Right lung (tissue), 10 donors: Measurements from ENCODE around the gene CDC45. TPM values are rescaled to one million over a fixed set of nuclear protein-coding genes. Genes with fewer than 3 reads are reported as not detected.
"Not testable (repeated sequence)": the region's sequence is repeated elsewhere in the genome, so short reads cannot be mapped to it uniquely, and the experiment has no call there.

Experiments used
- DNase-seq, 2 donors: peaks; one replicate each; pipeline ENCODE4 v3.0.0-alpha.2; 2013
- long read RNA-seq, 8 donors: transcript quantifications; one replicate each; lab custom pipeline, GENCODE V29; 2026
- polyA plus RNA-seq, 5 donors: library from polyadenylated mRNA; unstranded; fragments of 120-200 nt; gene quantifications; one replicate each; pipeline versions ENCODE4 v1.2.1 to v1.2.3, GENCODE V29; 2013; ENCODE audit warnings: inconsistent platforms in 1 of 5, low replicate concordance in 1 of 5; ENCODE audit not compliant: insufficient read length in 5 of 5, insufficient read depth in 1 of 5

CDC45 gene
- polyA plus RNA-seq: 10 to 100 TPM in 4 of 5 donors, 1 to 10 TPM in 1; 10.0 to 24.7 (median 18.3) TPM
- long read RNA-seq, donor 1, partial matches to known transcripts: 7 of 9 reads
- long read RNA-seq, donor 1, other reads (novel, unspliced or antisense): 0 of 9 reads
- long read RNA-seq, donor 2, partial matches to known transcripts: 0 of 6 reads
- long read RNA-seq, donor 2, other reads (novel, unspliced or antisense): 0 of 6 reads
- long read RNA-seq, donor 3, partial matches to known transcripts: 0 of 12 reads
- long read RNA-seq, donor 3, other reads (novel, unspliced or antisense): 7 of 12 reads
- long read RNA-seq, donor 4, partial matches to known transcripts: 0 of 4 reads
- long read RNA-seq, donor 4, other reads (novel, unspliced or antisense): 0 of 4 reads
- long read RNA-seq, donor 5, partial matches to known transcripts: 10 of 18 reads
- long read RNA-seq, donor 5, other reads (novel, unspliced or antisense): 0 of 18 reads
- long read RNA-seq, donor 6, partial matches to known transcripts: 0 of 12 reads
- long read RNA-seq, donor 6, other reads (novel, unspliced or antisense): 5 of 12 reads
- long read RNA-seq, donor 7, partial matches to known transcripts: 492 of 504 reads
- long read RNA-seq, donor 7, other reads (novel, unspliced or antisense): 11 of 504 reads
- long read RNA-seq, donor 8, partial matches to known transcripts: 0 of 3 reads
- long read RNA-seq, donor 8, other reads (novel, unspliced or antisense): 0 of 3 reads

GRCh38 chr22:19479355-19480172 is at the start of gene CDC45:
Gene CDC45 (plus strand): TSS chr22:19479920. CDS start chr22:19479969, 49 bp downstream.
- peak; percentile 97 to 98 for DNase-seq

DNA sequence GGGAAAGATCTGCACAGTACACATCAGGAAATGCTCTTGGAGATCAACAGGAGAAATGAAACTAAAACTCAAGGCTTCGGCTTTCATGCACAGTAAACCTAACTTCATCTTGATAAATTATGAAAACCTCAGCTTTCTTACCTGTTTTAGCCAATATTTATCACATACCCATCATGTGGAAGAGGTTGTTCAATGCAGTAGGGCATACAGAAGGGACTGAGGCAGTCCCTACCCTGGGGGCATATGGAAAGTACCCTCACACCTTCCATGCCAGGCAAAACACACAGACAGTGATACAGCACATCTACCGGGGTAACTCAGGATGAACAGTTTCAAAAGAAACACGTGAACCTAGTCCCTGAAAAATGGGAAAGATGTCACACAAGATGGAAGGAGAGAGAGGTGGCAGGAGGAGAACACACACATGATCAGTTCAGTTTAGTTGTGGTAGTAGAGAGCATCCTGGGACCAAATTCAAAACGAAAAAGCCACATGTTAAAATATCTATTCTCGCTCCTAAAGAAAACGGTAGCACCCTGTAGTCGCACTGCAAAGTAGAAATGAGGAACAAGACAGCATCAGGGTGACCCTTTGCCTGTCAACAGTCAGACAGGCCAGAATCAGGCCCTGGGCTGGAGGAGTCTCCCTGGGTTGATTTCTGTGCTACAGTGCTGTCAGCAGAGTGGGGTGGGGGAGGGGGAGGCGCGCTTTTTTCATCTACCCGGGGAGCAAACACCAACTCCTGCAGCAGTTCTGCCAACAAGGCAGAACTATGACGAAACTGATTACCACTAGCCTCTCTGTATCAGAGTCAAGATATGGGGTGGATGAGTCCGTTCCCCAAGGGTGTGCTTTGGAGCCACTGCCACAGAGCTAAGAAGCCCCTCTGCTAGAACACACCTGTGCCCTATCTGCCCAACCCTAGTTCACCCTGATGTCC is 49.5 kb upstream of the CDC45 start:
- DNase-seq: no peak

GRCh38 chr22:19430890-19431541 is 48.7 kb upstream of the CDC45 start:
- DNase-seq: no peak

GRCh38 chr22:19431649-19432132 is 48.0 kb upstream of the CDC45 start, which contains the start of gene HIRA:
Gene HIRA (minus strand): TSS chr22:19431733. CDS start chr22:19431476, 257 bp downstream.
- DNase-seq: peak; percentile 71 to 73

DNA sequence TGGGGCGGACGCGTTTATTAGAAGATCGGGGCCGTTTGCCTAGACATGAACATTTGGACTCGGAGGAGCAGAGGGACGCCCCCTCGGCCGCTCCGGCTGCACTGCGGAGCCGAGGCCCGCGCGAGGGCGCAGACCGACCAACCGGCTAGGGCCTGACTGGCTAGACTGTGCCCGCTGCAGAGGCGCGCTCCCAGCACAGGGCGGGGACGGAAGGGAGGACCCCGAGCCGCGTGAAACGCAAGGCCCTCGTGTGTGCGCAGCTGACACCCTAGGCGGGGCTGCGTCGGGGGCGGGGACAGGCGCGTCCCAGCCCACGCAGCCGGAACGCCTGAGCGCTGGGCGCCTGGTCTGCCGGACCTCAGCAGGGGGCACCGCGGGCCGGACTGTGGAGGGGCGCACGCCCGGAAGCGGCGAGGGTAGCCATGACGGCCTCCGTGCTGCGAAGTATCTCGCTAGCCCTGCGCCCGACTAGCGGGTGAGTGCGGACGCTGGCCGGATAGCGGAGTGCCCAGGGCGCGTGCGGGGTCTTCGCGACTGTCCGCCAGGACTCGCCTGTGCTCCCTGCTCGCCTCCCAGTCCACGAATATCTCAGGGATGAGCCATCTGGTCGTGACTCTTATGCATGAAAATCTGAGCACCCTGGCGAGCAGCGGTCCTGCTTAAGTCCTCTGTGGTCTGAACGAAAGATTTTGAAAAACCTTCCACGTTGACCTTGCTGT is 47.4 kb upstream of the CDC45 start, which contains the start of gene MRPL40:
Gene MRPL40, plus strand, starts transcription at position 413 of the 719 bp plus-strand sequence. Its CDS starts 10 bp downstream, at position 423.
- DNase-seq: peak; percentile 93 to 94

- DNase-seq: no peak
These were observed 45.3 kb upstream of the CDC45 start for GRCh38 chr22:19434401-19434800.

DNA sequence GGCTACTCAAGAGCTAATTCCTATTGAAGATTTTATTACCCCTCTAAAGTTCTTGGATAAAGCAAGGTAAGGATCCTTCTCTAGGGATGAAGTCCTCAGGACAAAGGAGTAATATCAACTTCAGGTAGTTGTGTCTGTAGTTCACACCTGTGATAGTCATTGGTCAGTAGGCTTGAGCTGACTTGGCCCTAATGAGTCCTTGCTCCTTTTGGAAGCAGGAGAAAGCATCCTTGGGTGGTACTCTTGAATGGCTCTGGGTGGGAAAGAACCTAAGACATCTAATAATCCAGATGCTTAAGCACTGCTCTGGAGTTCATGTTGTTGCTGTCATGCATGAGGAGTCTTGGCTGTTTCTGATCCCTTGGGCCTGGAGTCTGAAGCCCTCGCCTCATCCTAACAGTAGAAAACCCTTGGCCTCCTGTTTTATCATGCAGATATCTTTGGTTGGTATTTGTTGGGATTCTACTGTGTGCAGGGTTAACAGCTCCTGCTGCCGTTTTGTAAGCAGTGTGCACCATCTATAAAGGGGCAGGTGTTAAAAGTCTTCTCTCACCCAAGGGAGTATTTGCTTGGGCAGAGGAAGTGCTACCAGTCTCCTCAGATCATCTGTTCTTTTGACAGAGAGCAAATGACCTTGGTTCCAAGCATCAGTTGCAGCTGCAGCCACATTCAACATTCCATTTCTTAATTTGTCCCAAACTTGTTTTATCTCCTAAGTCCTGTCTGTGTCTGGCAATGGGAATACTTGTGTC is 44.7 kb upstream of the CDC45 start:
- DNase-seq: no peak

DNA sequence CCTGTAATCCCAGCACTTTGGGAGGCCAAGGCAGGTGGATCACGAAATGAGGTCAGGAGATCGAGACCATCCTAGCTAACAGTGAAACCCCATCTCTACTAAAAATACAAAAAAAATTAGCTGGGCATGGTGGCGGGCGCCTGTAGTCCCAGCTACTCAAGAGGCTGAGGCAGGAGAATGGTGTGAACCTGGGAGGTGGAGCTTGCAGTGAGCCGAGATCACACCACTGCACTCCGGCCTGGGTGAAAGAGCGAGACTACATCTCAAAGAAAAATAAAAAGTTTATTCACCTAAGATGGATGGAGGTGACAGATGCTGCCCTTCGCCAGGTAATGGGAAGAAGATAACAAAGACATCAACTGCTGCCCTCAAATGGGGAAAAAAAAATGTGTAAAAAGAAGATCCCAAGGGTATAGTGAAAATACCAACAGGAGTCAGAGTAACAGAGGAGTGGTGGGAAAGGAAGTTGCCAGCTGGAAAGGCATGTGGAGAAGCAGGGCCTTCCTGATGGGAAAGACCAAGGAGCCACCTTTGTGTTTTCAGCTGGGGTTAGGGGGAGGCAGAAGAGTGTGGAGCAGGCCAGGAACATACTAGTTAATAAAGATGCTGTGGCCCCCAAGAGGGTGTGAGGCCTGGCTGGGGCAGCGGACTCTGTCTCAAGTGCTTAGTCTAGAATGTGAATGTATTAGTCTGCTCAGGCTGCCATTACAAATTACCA is 43.1 kb upstream of the CDC45 start:
- not testable (repeated sequence) for DNase-seq

DNA sequence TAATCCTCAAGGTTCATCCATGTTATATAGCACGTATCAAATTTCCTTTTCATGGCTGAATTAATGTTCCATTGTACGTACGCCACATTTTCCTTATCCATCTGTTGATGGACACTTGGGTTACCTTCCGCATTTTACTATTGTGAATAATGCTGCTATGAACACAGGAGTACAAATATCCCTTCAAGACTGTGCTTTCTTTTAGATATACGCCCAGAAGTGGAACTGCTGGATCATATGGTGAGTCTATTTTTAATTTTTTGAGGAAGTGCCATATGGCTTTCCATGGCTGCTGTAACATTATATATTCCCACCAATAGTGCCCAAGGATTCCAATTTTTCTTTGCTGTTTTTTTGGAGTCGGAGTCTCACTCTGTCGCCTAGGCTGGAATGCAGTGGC is 41.4 kb upstream of the CDC45 start:
- no peak for DNase-seq

- no peak for DNase-seq
These were observed 39.1 kb upstream of the CDC45 start for GRCh38 chr22:19440411-19441195.

DNA sequence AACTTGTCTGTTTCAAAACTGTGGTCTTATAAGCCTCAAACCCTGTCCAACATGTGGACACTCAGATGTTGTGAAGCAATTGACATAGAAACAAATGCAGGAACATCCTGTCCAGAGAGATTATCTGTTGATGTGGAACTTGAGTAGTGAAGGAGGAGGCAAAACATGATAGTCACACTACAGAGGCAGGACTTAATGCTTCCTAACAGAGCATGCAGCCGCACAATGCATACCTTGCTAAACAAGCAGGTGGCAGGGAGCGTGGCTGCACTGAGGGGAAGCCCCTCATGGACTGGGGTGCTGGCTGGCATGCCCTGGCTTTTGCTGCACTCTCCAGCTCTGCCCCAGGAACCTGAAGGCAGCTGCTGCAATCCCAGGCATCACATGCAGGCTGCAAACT is 37.6 kb upstream of the CDC45 start:
- no peak for DNase-seq

DNA sequence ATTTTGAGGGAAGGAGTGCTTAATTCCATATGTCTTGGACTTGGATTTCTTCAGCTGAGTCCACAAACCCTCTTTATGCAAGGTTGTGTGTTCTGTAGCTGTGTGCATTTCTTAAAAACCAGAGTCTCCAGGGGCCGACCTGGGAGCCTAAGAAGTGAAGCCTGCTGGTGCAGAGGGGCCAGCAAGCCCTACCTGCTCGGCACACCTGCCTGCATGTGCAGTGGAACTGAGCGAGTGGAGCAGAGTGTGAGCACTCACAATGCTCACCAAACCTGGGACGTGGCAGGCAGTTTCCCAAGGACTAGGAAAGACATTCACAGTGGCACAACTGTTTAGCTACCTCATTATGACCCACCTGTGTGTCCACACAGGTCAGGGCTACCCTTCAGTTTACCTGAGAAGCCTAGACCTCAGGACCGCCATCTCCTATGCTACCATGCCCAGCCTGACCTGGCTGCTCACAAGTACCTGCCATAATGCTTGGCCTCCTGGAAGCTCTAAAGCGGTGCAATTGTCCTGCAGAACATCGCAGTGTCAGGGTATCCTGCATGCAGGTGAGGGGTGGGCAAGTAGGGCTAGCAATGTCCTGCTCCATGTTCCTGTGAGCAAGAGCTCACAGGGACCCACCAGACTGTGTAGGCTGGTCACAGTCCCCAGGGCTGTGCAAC is 36.0 kb upstream of the CDC45 start:
- DNase-seq: no peak

DNA sequence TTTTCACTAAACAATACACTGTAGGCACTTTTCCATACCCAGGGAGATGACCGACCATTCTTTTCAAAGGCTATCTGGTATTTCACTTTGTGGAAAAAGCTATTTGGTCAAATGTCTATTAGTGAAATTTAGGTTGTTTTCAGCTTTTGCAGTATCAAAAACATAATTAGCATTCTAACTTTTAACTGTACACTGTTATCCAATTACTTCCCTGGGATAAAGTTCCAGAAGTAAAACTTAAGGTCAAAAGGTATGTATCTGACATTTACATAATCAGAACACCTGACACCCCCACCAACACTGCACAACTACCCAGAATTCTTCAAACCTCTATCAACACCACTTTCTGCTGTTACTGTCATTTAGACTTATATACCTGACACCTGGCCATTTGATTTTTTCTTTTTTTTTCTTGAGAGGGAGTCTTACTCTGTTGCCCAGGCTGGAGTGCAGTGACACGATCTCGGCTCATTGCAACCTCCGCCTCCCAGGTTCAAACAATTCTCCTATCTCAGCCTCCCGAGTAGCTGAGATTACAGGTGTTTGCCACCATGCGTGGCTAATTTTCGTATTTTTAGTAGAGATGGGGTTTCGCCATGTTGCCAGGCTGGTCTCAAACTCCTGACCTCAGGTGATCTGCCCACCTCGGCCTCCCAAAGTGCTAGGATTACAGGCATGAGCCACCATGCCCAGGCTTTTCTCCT is 34.3 kb upstream of the CDC45 start:
- not testable (repeated sequence) for DNase-seq

GRCh38 chr22:19446603-19447329 is 33.0 kb upstream of the CDC45 start:
- DNase-seq: no peak
